ENCODE data around the gene MAGEA9.

MAGEA9 gene

GRCh38 chrX:149837167-149837566 is 55.4 kb downstream of the MAGEA9 start:
- H3K36me3 ChIP-seq (ENCODE audit: insufficient read depth, low read length) = no peaks in the 10 kb centered on the region
- no peak overlapping the region for H3K9ac ChIP-seq (ENCODE audit: low read depth, low read length)
- peaks cover 14% of the 10 kb centered on the region for H3K9me3 ChIP-seq (ENCODE audit: control insufficient read depth, insufficient read depth, low read length)
- peaks cover 21% of the 10 kb centered on the region for H3K4me1 ChIP-seq (ENCODE audit: insufficient read depth, low read length)
